ENCODE results near the gene PNPO.
"Not testable (repeated sequence)": the region's sequence is repeated elsewhere in the genome, so short reads cannot be mapped to it uniquely, and the experiment has no call there.

Gene PNPO

GRCh38 chr17:47917581-47917980, 23.8 kb upstream of the PNPO start:
- no peak for DNase-seq (ENCODE audit: low spot score)

DNA sequence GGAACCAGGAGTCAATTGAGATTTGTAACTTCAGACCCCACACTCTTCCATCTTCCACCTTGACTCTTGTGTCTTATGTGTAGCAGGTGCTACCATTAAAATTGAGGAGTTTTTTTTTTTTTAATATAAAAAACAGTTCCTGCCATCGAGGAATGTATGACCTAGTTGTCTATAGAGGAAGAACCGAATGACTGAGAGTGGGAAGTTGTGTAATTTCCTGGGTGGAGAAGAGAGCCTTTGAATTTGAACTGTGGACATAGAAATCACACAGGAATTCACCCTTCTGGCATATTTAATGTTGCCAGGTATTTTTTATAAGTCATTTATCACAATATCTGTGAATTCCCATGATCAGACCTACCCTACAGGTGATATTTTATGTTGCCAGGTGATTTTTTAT, 23.4 kb upstream of the PNPO start:
- DNase-seq (ENCODE audit: low spot score): no peak

- no peak for DNase-seq (ENCODE audit: low spot score)
Measured at GRCh38 chr17:47918991-47919390, 22.4 kb upstream of the PNPO start.

- DNase-seq (ENCODE audit: low spot score): not testable (repeated sequence)
Measured at GRCh38 chr17:47919889-47920288, 21.5 kb upstream of the PNPO start.

GRCh38 chr17:47924785-47925677, 16.3 kb upstream of the PNPO start:
- no peak for DNase-seq (ENCODE audit: low spot score)

- no peak for DNase-seq (ENCODE audit: low spot score)
Measured at GRCh38 chr17:47925678-47925988, 15.7 kb upstream of the PNPO start.

GRCh38 chr17:47927821-47928400, 13.5 kb upstream of the PNPO start:
- DNase-seq (ENCODE audit: low spot score): no peak

DNA sequence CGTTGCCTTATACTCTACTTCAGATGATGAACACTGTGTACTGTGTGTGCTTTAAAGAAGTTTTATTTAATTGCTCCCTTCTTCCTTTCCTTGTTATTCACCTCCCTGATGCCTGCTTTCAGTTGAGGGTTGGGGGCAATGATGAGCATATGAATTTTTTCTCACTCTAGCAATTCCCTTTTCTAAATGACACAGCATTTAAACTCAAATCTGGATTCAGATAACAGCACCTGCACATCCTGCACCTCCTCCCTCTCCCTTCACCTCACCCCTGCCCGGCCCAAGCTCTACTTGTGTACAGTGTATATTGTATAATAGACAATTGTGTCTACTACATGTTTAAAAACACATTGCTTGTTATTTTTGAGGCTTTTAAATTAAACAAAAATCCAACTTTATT, 13.0 kb upstream of the PNPO start:
- no peak for DNase-seq (ENCODE audit: low spot score)

- DNase-seq (ENCODE audit: low spot score): no peak
Measured at GRCh38 chr17:47929218-47930000, 12.0 kb upstream of the PNPO start.

DNA sequence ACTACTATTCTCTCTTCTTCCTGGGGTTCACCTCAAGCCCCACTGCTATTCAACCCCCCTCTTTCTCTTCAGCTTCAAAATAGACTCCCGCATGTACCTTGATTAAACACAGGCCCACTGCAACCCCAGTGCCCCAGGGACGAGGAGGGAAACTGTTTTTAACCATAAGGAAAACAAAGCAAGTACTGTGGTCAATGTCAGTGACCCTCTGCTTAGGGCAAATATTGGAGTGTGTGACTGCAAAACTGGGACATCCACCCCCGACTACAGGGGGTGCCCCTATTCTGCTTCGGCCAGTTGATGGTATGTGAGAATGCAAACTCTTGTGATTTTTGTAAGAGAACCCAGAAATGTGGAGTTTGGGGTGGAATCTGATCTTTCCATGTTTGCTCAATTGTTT, 9.5 kb upstream of the PNPO start:
- no peak for DNase-seq (ENCODE audit: low spot score)

- no peak for DNase-seq (ENCODE audit: low spot score)
Measured at GRCh38 chr17:47934856-47935255, 6.5 kb upstream of the PNPO start.

- not testable (repeated sequence) for DNase-seq (ENCODE audit: low spot score)
Measured at GRCh38 chr17:47935468-47935867, 5.9 kb upstream of the PNPO start.

DNA sequence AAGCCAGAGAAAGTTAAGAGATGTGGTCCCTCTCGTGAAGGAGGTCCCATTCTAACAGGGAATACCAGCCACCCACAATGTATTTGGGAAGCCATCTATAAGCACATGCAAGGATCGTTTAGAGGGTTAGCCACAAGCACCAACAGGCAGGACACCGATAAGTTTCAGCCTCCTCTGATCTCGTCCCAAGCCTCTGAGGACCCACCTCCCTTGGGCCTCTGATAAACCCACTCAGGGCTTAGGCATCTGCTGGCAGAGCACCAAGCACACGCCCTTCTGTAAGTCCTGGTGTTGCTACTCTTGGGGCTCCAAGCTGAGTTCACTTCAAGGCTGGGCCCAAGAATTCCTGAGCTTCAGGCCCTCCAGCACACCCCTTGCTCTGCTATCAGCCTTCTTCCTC, 5.4 kb upstream of the PNPO start:
- DNase-seq (ENCODE audit: low spot score): no peak

GRCh38 chr17:47937941-47938340, 3.4 kb upstream of the PNPO start:
- no peak for DNase-seq (ENCODE audit: low spot score)

- DNase-seq (ENCODE audit: low spot score): no peak
Measured at GRCh38 chr17:47942096-47942510, 732 bp downstream of the PNPO start.

DNA sequence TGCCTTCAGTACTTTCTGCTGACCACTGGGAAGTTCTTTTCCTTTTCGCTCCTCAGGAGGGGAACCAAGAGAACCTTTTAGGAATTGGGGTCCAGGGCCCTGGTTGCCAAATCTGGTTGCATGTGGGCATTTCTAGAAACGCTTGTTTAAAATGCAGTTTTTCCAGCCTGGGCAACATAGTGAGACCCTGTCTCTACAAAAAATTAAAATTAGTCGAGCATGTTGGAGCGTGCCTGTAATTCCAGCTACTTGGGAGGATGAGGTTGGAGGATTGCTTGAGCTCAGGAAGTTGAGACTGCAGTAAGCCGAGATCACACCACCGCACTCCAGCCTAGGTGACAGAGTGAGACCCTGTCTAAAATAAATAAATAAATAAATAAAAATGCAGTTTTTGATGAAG, 1.2 kb downstream of the PNPO start:
- no peak for DNase-seq (ENCODE audit: low spot score)

DNA sequence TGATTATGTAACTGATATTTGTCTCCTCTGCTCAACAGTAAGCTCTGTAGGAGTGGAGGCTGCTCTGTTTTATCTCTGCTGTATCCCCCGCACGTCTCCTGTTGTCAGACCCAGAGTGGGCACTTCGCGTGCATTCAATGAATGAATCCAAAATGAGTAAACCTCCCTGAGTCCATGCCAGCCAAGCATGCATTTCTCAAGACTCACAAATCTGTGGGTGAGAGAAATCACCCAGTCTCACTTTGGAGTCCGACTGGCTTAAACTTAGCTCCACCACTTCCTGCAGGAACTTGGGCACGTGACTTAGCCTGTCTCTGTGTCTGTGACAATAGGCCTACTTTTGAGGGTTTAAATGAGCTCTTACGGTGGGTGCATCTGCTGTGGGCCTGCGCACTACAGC, 3.7 kb downstream of the PNPO start:
- DNase-seq (ENCODE audit: low spot score): no peak

DNA sequence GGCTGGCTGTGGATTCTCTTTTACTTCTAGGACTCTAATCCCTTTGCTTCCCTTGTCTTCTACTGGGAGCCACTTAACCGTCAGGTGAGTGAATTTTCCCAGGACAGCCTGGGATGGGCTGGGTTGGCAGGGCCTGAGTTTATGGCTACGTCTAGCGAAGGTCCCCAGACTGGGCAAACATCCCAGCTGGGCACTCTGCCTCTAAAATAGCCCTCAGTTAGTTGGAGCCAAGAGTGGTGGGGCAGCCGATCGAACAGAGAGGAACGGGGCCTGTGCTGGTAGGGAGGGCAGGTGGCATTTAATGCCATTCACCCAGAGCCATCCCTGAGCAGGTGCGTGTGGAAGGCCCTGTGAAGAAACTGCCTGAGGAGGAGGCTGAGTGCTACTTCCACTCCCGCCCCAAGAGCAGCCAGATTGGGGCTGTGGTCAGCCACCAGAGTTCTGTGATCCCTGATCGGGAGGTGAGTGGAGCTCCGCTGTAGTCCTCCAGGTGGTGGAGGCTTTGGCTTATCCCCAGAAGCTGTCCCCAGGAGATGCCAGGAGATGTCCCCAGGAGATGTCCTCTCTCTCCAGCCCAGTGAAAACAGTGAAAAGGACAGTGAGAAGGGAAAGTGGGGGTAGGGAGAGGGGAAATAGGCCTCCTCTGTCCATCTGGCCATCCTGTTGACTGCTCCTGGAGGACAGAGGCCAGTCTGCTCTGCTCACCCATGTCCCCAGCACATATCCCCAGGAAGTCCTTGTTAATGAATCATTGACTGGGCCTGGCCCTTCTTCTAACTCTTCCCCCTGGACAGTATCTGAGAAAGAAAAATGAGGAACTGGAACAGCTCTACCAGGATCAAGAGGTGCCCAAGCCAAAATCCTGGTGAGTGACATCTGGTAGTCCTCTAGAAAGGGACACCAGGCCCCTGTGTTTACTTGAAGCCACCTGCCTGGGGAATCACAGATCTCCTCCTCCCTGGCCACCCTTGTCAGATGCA, 4.4 kb downstream of the PNPO start:
- no peak for DNase-seq (ENCODE audit: low spot score)

GRCh38 chr17:47946516-47946915, 5.1 kb downstream of the PNPO start:
- DNase-seq (ENCODE audit: low spot score): no peak

GRCh38 chr17:47946929-47947397, 5.6 kb downstream of the PNPO start:
- peak; percentile 68 for DNase-seq (ENCODE audit: low spot score)

DNA sequence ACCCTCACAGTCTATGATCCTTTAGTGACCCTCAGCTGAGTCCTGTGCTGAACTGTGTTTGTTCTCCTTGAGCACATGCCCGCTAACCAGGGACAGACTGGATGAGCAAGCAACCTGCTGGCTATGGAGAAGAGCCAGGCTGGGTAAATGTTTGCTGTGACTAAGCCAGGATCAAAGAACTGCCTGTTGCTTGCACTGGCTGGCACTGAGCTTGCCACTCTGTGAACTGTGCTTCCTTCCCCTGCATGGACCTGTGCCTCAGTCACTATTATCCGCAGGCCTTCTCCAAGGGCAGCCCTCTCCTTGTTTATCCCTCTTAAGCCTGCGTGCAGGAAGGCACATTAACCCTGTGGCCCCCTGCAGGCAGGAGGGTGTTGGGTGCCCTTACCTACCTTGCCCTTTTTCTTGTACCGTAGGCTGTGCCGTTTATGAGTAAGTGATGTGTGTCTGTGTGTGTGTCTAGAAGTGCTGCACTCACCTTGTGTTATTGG, 7.4 kb downstream of the PNPO start:
- DNase-seq (ENCODE audit: low spot score): no peak
